ENCODE data around the gene DPYSL5. TPM values are rescaled to one million over a fixed set of nuclear protein-coding genes. Genes with fewer than 3 reads are reported as not detected.

DPYSL5 gene
- total RNA-seq, 2 experiments from 2014 or later, result not detected

- ChIA-PET POLR2A (interaction anchor here (1.5 kb wide), 1 partner anchor 203 kb away, joined by 3 read pairs; the partner anchor contains the start of gene AGBL5), CTCF (interaction anchor here (2.4 to 8.8 kb wide), 4 partner anchors 11 to 169 kb away, joined by 6 to 156 read pairs (median 64); no protein-coding TSS in a partner anchor)
- no peak overlapping the region for H3K27ac Mint-ChIP-seq
- ATAC-seq (peak; percentile 34), DNase-seq (peak; percentile 16)
- intact Hi-C loops (cut with micrococcal nuclease), result loop anchor here (5.0 to 10.0 kb wide), 2 partner anchors 74 to 166 kb away; no protein-coding TSS in a partner anchor
- peak overlapping the region; percentile 21 for H3K4me3 Mint-ChIP-seq
- no peak for TF ChIP-seq CTCF (IDR thresholded peaks at IDR 0.05)
- H3K9me3 Mint-ChIP-seq, result no peaks in the 10 kb centered on the region
- peaks cover 52% of the 10 kb centered on the region for H3K27me3 Mint-ChIP-seq
- H3K36me3 Mint-ChIP-seq (ENCODE audit: low read depth), result no peaks in the 10 kb centered on the region
- H3K4me1 Mint-ChIP-seq (ENCODE audit: low read depth), result peaks cover 9% of the 10 kb centered on the region
Observed at GRCh38 chr2:26848336-26849055, 564 bp downstream of the DPYSL5 start.

- POLR2A ChIA-PET, result interaction anchor here (1.3 to 1.5 kb wide), 2 partner anchors 51 to 202 kb away, joined by 3 to 5 read pairs; partner anchors contain the start of gene AGBL5
- H3K4me3 Mint-ChIP-seq, result no peak overlapping the region
Observed at GRCh38 chr2:26849056-26849999, 1.4 kb downstream of the DPYSL5 start.

GRCh38 chr2:26850000-26850431, 2.1 kb downstream of the DPYSL5 start:
- ATAC-seq (no peak), DNase-seq (no peak)
- Mint-ChIP-seq H3K4me3 (no peak overlapping the region), H3K27me3 (peaks cover 50% of the 10 kb centered on the region), H3K4me1 (ENCODE audit: low read depth) (peaks cover 9% of the 10 kb centered on the region), H3K27ac (no peak overlapping the region), H3K9me3 (no peaks in the 10 kb centered on the region), H3K36me3 (ENCODE audit: low read depth) (no peaks in the 10 kb centered on the region)
- ChIA-PET POLR2A (interaction anchor here (1.3 to 1.5 kb wide), 2 partner anchors 50 to 201 kb away, joined by 3 to 5 read pairs; partner anchors contain the start of gene AGBL5), CTCF (interaction anchor here (1.2 to 8.8 kb wide), 6 partner anchors 8 to 452 kb away, joined by 3 to 156 read pairs (median 8); no protein-coding TSS in a partner anchor)
- TF ChIP-seq CTCF (IDR thresholded peaks at IDR 0.05), result no peak
- intact Hi-C loops (cut with micrococcal nuclease), result loop anchor here (5.0 to 10.0 kb wide), 2 partner anchors 72 to 165 kb away; no protein-coding TSS in a partner anchor

More at GRCh38 chr2:26849056-26849999, 1.4 kb downstream of the DPYSL5 start:
- no peak for TF ChIP-seq CTCF (IDR thresholded peaks at IDR 0.05)
- H3K9me3 Mint-ChIP-seq, result no peaks in the 10 kb centered on the region
- peaks cover 51% of the 10 kb centered on the region for H3K27me3 Mint-ChIP-seq
- intact Hi-C loops (cut with micrococcal nuclease), result loop anchor here (5.0 to 10.0 kb wide), 2 partner anchors 73 to 165 kb away; no protein-coding TSS in a partner anchor
- CTCF ChIA-PET, result interaction anchor here (1.2 to 8.8 kb wide), 6 partner anchors 7 to 453 kb away, joined by 3 to 156 read pairs (median 8); no protein-coding TSS in a partner anchor
- peak; percentile 12 for DNase-seq
- no peak overlapping the region for H3K27ac Mint-ChIP-seq
- H3K36me3 Mint-ChIP-seq (ENCODE audit: low read depth), result no peaks in the 10 kb centered on the region
- H3K4me1 Mint-ChIP-seq (ENCODE audit: low read depth), result peaks cover 9% of the 10 kb centered on the region
- peak; percentile 8 for ATAC-seq

- peaks cover 47% of the 10 kb centered on the region for H3K27me3 Mint-ChIP-seq
- H3K27ac Mint-ChIP-seq, result no peak overlapping the region
- ChIA-PET CTCF (interaction anchor here (1.5 to 2.4 kb wide), 2 partner anchors 9 kb away, joined by 3 to 6 read pairs; no protein-coding TSS in a partner anchor), POLR2A (no interaction called here)
- ATAC-seq, result no peak
- no peak for DNase-seq
- H3K4me3 Mint-ChIP-seq, result no peak overlapping the region
- no peaks in the 10 kb centered on the region for H3K9me3 Mint-ChIP-seq
- no peak for TF ChIP-seq CTCF (IDR thresholded peaks at IDR 0.05)
- intact Hi-C loops (cut with micrococcal nuclease), result no loop called here
- H3K4me1 Mint-ChIP-seq (ENCODE audit: low read depth), result peaks cover 9% of the 10 kb centered on the region
- no peaks in the 10 kb centered on the region for H3K36me3 Mint-ChIP-seq (ENCODE audit: low read depth)
Observed at GRCh38 chr2:26850505-26850904, 2.6 kb downstream of the DPYSL5 start.
